ENCODE data around the gene SIRT4.
"Not testable (repeated sequence)": the region's sequence is repeated elsewhere in the genome, so short reads cannot be mapped to it uniquely, and the experiment has no call there.

Gene SIRT4, protein sequence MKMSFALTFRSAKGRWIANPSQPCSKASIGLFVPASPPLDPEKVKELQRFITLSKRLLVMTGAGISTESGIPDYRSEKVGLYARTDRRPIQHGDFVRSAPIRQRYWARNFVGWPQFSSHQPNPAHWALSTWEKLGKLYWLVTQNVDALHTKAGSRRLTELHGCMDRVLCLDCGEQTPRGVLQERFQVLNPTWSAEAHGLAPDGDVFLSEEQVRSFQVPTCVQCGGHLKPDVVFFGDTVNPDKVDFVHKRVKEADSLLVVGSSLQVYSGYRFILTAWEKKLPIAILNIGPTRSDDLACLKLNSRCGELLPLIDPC

DNA sequence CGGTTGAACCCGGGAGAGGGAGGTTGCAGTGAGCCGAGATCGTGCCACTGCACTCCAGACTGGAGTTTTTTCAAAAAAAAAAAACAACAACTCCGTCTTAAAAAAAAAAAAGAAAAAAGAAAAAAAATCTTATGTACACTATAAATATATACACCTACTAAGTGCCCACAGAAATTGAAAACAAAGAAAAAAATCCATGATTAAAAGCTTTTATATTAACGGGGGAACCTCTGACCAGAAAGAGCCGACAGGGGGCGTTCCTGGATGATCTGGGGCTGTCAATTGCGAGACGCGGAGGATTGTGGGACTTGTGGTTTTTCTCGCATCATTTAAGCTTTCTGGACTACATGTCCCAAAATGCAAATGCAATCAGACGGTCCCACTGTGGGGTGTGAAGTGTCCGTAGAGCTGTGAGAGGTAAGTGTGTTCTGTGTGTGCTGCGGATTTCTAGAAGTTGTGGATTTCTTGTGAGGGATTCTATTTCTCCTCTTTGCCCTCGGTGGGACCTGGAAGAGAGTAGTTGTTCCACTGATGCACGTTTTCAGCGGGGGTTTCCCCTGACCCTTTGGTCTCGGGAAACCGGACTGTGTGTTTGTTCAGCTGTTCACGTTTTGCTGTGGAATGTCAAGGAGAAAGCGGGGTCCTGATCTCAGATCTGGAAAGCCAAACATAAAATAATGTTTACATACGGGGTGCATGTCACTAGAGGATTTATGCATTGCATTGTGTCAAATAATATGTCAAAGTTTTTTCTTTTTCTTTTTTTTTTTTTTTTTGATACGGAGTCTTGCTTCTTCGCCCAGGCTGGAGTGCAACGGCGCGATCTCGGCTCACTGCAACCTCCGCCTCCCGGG lies at the start of gene SIRT4:
SIRT4 (plus strand) TSS at position 360 of the 854 bp plus-strand sequence. CDS start 1,241 bp downstream, outside the sequence.
- FAIRE-seq, result peak; percentile 98

DNA sequence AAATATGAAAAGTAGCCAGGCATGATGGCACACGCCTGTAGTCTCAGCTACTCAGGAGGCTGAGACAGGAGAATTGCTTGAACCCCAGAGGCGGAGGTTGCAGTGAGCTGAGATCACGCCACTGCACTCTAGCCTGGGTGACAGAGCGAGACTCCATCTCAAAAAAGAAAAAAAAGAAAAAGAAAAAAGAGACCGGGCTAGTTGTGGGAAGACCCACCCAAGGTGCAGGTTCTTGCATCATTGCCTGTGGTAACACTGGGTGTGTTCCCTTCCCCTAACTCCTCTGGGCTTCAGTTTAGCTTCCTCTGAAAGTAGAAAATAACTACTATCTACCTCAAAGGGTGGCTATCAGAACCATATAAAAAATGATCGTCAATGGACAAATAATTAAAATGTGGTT lies 48.8 kb upstream of the SIRT4 start:
- not testable (repeated sequence) for FAIRE-seq

DNA sequence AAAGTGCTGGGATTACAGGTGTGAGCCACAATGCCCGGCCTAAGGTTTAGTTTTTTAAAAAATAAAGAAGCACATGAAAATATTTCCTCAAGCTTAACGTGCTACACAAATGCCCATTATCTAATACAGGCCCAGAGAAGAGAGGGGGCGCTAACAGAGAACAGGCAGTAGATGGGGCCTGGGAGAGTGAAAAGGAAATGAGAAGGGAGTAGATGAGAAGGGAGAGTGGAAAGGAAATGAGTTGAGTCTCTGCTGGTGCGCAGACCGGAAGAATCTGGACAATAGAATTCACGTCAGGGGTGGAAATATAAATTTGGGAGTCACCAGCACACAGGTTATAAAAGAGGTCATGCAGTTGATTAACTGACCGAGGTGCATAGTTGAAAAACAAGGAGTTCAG lies 47.3 kb upstream of the SIRT4 start:
- FAIRE-seq, result no peak

DNA sequence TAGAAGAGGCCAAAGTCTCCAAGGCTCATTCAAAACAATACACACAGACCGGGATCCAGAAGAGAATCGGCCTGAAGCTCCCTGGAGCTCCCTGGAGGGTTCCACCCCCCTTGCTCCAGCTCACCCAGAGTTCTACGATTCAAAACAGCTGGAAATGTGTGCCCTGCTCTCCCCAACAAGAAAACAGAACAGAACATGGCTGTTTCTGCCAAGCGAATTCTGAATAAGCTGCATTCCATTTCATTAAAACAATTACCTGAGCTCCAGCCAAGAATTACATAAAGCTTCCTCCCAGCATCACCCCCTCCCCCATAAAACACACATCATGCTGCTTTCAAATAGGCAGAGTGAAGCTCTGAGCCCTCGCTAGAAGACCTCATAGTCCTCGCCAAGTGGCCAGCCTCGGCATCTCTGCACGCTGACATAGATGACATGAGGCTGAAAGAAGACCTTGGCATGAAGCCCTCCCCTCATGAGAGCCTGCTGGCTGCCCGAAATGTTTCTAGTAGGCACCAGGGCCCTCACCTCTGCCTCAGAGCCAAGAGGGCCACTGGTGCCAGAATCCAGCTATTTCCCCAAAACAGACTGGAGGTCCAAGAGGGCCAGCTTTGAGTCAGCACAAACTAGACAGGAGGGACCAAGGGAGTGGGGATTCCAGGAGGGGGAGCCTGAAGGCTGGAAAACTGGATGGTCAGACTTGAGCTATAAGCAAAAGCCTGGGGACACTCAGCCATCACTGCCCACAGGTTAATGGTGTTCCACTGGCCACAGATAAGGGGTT lies 44.9 kb upstream of the SIRT4 start:
- no peak for FAIRE-seq

DNA sequence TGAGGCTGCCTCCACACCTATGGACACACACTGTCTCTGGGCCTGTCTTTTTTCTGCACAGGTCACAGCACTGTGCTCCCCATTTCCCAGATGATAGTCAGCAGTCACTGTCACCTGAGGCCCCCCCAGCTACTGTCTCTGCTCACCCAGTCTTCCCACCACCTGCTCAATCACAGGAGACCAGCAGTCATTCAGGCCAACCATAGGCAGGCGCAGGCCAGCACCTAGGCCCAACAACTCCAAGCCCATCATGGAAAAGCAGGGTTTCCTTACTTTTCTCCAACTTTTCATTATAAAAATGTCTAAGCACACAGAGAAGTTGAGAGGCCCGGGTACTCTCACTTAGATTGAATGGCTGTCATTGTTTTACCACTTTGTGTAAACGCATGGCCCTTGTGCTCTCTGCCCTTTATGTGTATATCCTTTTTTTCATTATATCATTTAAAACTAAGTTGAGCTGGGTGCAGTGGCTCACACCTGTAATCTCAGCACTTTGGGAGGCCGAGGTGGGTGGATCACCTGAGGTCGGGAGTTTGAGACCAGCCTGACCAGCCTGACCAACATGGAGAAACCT lies 43.7 kb upstream of the SIRT4 start:
- FAIRE-seq, result no peak

DNA sequence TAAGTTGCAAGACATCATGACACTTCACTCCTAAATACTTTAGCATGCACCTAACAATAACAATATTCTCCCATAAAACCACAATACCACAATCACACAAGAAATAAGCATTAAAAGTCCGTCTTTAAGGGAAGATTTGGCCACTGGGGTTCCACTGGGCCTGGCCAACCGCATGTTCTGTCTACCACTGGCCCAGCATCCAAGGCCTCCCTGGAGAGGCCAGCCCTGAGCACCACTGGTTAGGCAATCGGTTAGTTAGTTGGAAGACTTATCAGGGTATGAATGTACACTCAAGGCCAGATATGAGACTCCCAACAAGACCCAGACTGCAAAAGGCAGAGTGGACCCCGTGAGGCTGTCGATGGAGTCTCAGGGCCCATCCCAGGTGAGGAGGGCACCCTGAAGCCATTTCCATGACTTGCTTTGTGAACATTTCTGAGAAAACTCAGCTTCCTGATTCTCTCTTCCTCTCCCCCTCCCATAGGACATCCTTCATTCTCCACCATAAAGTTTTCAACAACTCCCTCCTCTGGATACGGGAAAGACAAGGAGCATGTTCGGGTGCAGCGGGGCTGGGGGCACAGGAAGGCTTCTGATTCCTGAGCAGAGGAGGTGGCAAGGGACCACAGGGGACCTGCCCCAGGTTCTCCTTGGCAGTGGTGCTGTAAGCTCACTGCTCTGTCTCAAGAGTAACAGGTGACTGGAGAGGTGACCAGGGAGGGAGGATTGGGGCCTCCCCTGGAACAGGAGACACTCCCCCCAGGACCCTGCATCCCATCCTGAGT lies 42.5 kb upstream of the SIRT4 start:
- FAIRE-seq, result no peak

DNA sequence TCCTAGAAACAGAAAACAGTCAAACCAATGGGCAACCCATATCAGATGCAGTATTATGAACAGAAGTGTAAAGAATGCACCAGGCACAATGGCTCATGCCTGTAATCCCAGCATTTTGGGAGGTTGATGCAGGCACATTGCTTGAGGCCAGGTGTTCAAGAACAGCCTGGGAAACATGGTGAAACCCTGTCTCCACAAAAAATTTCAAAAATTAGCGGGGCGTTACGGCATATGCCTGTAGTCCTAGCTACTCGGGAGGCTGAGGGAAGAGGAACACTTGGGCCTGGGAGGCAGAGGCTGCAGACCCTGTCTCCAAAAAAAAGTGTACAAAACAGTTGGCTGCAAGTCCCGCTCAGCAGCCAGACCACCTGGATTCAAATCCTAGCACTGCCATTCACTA lies 41.5 kb upstream of the SIRT4 start:
- no peak for FAIRE-seq

DNA sequence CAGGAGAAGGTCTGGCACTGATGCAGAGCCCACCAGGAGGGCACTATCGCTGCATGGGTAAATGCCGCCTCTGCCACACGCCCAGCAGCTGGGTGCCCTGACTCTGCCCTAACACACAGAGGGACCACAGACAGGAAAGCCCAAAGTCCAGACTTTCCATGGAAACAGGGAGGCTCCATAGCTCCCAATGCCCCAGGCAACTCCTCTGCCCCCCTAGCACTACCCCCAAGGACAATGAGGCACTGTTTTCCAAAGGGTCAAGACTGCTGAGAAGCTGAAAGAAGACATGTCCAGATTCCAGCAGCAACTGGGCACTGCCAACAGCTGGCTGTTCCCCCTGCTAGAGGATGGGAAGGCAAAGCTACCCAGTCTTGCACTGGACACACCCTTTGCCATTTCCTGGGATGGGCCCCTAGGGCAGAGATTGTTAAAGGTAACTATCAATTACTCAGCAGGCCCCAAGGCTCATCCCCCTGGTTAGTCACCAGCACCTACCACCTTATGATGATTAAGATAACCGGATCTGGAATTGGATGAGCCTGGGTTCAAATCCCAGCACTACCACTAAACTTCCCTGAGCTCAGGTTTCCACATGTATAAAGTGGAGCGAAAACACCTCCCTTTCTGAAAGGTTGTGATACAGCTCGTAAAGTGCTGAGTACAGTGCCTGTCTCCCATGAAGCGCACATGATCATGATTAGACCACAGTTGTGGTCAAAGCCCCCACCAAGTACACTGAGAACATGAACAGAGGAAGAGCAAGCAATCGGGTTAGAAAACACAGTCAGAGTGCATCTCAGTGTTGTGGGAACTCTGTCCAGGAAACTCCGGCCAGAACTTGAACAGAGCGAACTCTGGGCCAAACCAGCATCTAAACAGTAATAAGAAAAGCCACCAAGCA lies 39.9 kb upstream of the SIRT4 start:
- FAIRE-seq, result no peak

DNA sequence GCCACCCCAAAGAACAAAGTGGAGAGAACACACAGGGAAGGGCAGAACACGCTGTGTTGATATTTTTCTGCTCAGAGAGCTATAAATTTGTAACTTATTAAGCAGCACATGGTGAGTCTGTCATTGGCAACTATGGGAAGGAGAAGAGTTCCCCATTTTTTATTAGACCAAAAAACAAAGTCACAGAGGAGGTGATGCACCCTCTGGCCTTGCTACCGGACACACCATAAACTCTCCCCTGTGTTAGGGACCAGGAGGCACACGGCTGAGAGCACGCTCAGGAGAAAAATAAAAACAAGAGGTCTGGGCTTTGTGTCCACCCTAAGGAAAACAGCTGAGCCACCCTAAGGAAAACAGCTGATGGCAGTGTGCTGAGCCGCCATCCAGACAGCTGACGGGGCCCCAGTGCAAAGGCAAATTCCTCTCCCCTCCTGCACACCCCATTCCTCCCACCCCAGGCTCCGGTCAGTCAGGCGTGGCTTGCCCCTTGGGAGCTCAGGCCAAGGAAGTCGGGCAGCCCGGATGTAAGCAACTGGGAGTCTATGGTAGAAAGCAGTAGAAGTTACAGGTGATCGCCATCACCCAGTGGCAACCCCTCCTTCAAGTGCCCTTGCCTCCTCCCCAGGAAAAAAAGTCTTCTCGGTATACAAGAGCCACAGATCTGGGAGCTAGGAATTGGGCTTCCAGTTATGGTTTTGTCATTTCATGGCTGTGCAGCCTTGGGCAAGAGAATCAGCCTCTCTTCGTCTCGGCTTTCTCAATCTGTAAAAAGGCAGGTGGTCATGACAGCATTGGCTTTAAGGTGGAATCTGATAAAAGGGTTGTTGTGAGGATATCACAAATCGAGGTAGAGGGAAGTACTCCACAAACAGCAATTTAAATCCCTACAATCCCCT lies 39.0 kb upstream of the SIRT4 start:
- no peak for FAIRE-seq

DNA sequence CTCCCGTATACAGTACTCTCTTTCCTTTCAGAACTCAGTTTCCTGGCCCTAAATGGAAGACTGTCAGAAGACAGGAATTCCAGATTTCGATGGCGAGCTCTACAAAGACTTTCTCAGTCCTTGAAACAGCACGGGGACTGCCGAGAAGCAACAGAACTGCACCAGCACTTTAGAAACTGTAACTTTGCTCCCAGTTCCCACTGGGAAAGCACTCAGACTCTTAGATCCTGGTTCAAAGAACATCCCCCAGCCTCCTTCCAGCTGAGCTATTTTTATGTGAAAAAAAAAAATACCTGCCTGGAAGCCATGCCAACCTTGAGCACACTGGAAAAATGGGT lies 38.4 kb upstream of the SIRT4 start:
- no peak for FAIRE-seq

DNA sequence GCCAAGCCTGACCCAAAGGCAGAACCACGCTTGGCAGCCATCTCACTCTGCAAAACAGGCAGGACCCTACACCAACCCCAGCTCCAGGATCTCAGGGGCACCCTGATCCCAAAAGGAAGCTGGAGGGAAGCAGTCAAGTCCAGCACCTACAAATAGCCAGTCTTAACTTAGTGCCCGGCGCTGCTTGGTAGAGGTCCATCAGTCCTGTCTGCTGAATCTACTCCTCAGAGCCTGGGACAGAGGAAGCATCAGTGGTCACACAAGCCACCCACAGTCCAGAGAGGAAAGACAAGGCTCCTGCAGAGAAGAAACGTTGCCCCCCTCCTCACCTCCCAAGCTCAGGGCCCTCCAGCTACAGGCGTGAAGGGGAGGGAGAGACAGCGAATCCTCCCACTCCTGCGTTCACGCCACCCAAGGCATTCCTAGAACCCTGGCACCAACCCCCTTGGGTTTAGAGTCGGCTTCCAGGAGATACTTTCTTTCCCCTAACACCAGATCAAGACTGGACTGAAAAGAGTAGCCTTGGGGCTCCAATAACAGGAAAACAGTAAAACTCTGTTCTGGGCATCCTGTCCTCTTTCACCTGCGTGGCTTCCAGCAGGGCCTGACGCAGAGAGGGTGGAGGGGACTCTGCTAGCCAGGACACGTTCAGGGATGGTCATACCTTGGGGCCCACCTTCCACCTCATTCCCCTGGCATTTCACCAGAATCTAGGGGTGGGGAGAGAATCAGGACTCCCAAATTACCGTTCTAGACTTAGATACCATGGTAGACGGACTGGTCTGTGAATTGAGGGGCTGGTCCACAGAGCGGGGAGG lies 37.8 kb upstream of the SIRT4 start:
- no peak for FAIRE-seq

DNA sequence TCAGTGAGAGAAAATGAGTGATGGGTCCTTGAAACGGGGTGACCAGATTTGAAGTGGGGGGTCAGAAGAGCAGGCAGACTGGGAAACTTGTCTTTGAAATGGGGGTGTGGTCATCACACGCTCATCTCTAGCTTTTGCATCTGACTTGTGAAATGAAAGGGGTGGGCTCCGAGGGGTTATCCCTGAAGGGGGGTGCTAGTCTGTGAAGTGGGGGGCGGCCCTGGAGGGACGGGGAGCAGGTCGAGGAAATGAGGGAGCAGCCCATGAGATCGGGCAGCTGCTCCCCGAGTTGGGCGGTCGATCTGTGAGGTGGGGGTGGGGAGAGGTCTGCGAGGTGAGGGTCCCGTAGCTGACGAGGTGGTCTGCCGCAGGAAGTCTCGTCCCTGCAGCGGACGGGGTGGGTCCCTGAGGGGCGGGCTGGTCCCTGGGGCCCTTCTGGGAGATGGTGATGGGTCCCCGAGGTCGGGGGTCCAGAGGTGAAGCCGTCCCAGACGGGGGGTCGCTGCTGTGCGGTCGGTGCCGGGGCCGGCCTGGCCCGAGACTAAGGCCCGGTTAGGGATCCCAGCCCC lies 37.1 kb upstream of the SIRT4 start:
- FAIRE-seq, result no peak

DNA sequence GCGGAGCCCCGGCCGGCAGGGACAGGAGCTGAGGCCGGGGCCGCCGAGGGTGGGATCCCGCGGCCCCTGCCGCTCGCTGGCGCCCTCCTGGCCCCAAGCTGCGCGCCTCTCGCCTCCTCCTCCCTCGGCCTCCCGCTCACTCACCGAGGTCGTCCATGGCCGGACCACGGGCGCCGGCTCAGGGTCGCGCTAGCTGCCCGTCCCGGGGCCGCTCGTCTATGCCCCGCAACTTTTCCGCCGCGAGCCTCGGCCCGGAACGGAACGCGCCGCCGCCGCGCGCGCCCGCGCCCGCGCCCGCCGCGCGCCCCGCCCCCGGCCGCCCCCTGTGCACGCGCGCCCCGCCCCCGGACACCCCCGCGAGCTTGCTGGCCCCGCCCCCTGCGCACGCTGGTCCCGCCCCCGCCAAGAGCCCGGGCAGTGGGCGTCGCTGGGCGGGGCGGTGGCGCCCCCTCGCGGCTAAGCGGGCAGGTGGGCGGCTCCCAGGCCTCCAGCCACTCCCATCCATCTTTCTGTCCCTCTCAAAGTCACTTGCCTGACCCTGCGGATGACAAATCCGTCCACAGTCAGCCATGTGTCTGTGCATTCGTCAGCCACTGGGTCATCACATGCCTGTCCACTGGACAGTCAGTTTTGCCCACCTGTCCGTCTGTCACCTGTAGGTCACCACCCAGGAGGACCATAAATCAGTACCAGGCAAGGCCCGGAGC lies 36.5 kb upstream of the SIRT4 start, which contains the start of gene PXN:
PXN (minus strand) TSS at position 258 of the 707 bp plus-strand sequence; CDS start at position 157, 101 bp downstream.
- no peak for FAIRE-seq

DNA sequence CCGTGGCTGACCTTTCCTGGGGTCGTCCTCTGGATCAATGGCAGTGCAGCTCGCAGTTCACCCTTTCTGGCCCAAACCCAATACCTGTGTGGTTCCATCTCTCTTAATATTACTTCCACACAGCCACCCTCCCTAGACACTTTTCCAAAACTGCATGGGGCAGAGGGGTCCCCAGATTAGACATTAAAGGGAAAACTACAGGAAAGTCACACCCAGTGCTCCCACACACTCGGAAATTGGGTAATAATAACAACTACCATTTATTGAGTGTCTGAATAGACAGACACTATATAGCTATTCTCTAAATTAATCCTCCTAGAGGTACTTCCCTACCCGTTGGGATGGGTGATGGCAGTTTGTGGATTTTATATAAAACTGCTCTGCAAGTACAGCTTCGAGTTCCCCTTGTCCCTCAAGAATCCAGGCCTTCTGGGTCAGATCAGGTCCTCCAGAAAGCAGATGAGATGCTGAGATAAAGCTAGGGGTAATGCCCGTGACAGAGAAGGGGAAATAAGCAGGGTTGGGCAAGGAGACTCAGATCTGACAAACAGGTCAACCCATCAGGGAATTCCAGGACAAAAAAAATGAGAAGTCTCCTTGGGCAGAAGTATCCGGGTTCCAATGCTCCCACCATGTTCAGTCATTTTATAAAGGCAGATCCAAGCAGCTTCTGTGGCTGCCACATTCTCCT lies 35.8 kb upstream of the SIRT4 start:
- FAIRE-seq, result no peak

DNA sequence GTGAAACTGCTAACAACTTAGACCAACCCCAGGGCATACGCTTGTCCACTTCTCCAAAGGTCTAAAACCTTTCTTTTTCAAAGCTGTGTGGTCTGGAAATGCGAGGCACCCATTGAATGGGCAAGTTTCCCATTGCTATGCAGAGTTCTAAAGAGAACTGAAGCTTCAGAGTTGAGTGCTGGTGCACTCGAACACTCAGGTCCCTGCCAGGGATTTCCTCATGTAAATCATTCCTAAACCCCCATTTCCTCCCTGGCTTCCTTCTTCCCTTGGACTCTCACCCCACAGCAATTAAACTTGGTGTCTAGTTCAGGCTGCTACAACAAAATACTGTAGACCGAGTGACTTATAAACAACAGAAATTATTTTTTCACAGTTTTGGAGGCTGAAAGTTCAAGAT lies 34.4 kb upstream of the SIRT4 start:
- no peak for FAIRE-seq

DNA sequence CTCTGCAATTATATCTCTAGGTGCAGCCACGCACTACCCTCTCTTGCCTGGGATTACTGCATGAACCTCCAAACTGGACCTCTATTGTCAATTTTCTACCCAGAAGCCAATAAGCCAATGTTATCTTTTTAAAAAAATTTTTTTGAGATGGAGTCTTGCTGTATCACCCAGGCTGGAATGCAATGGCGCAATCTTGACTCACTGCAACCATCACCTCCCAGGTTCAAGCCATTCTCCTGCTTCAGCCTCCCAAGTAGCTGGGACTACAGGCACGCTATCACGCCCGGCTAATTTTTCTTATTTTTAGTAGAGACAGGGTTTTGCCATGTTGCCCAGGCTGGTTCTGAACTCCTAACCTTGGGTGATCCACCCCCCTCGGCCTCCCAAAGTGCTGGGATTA lies 25.4 kb upstream of the SIRT4 start:
- FAIRE-seq, result no peak
